Endothelial cell of umbilical vein (primary cell): ENCODE results near the gene CAPN12. TPM values are rescaled to one million over a fixed set of nuclear protein-coding genes. Genes with fewer than 3 reads are reported as not detected.

ENCODE experiments used
- BruUV-seq: library from RNA; stranded (reverse); fragments of 400-500 nt; replicated peaks from 2 replicates; lab custom pipeline; 2021; lab: Mats Ljungman, UMichigan
- CTCF ChIA-PET: fragments of 300-600, 350-600 bp; sonication (Branson Sonifier 250); formaldehyde crosslinking; loops from one replicate; lab custom pipeline; 2021; ENCODE audit warnings: antibody characterized with exemption, inconsistent platforms; lab: Charles Lee
- POLR2A ChIA-PET: fragments of 300-600, 350-600 bp; sonication (Branson Sonifier 250); formaldehyde crosslinking; loops from one replicate; lab custom pipeline; 2021; ENCODE audit warnings: antibody characterized with exemption, inconsistent platforms; lab: Charles Lee
- DNase-seq: peaks from one replicate; pipeline ENCODE4 v3.0.0-alpha.2; 2011; ENCODE audit warnings: low read depth, low spot score
- FAIRE-seq: peaks from 2 replicates; lab custom pipeline; 2011; peaks lifted over from hg19 to GRCh38; lab: Jason Lieb, UNC
- H2AFZ ChIP-seq: 2 replicates; pipeline ENCODE4 v1.6.0; 2012; ENCODE audit warnings: low read depth, low read length, control low read depth, inconsistent platforms
- H3K27ac ChIP-seq: 2 replicates; pipeline ENCODE4 v1.5.1; 2011; ENCODE audit warnings: low read depth, mild to moderate bottlenecking, control low read depth, low read length, moderate library complexity; ENCODE audit not compliant: insufficient read depth
- H3K27me3 ChIP-seq, 2 experiments: 2 replicates each; pipeline versions ENCODE4 v1.6.0 to v1.6.1; 2011; ENCODE audit warnings: low read length in 2 of 2, mixed read lengths in 1 of 2; ENCODE audit not compliant: control insufficient read depth in 2 of 2, insufficient read depth in 2 of 2
- H3K36me3 ChIP-seq, 2 experiments: 2 replicates in 1 of 2; 3 replicates in 1 of 2; pipeline ENCODE4 v1.5.1; 2011; ENCODE audit warnings: low read length in 2 of 2, mild to moderate bottlenecking in 1 of 2, moderate library complexity in 1 of 2; ENCODE audit not compliant: control insufficient read depth in 2 of 2, insufficient read depth in 2 of 2; ENCODE audit errors: extremely low read depth in 1 of 2
- H3K4me1 ChIP-seq: 3 replicates; pipeline ENCODE4 v1.5.1; 2011; ENCODE audit warnings: mild to moderate bottlenecking, low read length; ENCODE audit not compliant: control insufficient read depth, insufficient read depth; ENCODE audit errors: extremely low read depth
- H3K4me2 ChIP-seq: 2 replicates; pipeline ENCODE4 v1.6.1; 2011; ENCODE audit warnings: low read length, control low read depth, mixed read lengths; ENCODE audit not compliant: insufficient read depth
- H3K4me3 ChIP-seq, 3 experiments: fragments of 200-600 bp in 1 of 3; sonication (generic), shearing (Covaris generic) in 1 of 3; replicated peaks in 1 of 3; 2 replicates each; pipeline ENCODE4 v1.5.1; 2011 to 2016; ENCODE audit warnings: control low read depth in 3 of 3, low read length in 3 of 3, mild to moderate bottlenecking in 2 of 3, inconsistent platforms in 1 of 3, low read depth in 1 of 3, moderate library complexity in 1 of 3; ENCODE audit not compliant: insufficient read depth in 1 of 3
- H3K79me2 ChIP-seq: 2 replicates; pipeline ENCODE4 v1.6.0; 2012; ENCODE audit warnings: low read length, inconsistent platforms; ENCODE audit not compliant: control insufficient read depth, insufficient read depth
- H3K9ac ChIP-seq: replicated peaks from 2 replicates; pipeline ENCODE3; 2011; ENCODE audit warnings: low read length, control low read depth; ENCODE audit not compliant: insufficient read depth; ENCODE audit errors: extremely low read depth
- H3K9me1 ChIP-seq: replicated peaks from 3 replicates; pipeline ENCODE4 v1.6.0; 2011; ENCODE audit warnings: mild to moderate bottlenecking, low read length; ENCODE audit not compliant: control insufficient read depth, insufficient read depth; ENCODE audit errors: extremely low read depth
- H3K9me3 ChIP-seq: replicated peaks from 2 replicates; pipeline ENCODE4 v1.5.1; 2012; ENCODE audit warnings: low read length, inconsistent platforms; ENCODE audit not compliant: control insufficient read depth, insufficient read depth
- H4K20me1 ChIP-seq: replicated peaks from 2 replicates; pipeline ENCODE3; 2011; ENCODE audit warnings: mild to moderate bottlenecking, low read length; ENCODE audit not compliant: control insufficient read depth, insufficient read depth; ENCODE audit errors: extremely low read depth
- EZH2 ChIP-seq: IDR thresholded peaks from 2 replicates; pipeline ENCODE4 v1.6.1; 2012; ENCODE audit warnings: borderline replicate concordance, low read depth, mild to moderate bottlenecking, moderate library complexity, low read length, inconsistent platforms; ENCODE audit not compliant: severe bottlenecking
- FOS ChIP-seq: IDR thresholded peaks from 2 replicates; pipeline ENCODE4 v1.6.1; 2011; ENCODE audit warnings: mild to moderate bottlenecking, low read length, moderate library complexity, borderline replicate concordance; ENCODE audit not compliant: insufficient read depth
- GATA2 ChIP-seq: IDR thresholded peaks from 2 replicates; pipeline ENCODE4 v1.7.0; 2011; ENCODE audit warnings: low read depth, mild to moderate bottlenecking, moderate library complexity, mixed read lengths, low read length; ENCODE audit not compliant: insufficient read length, insufficient read depth
- JUN ChIP-seq: IDR thresholded peaks from 2 replicates; pipeline ENCODE4 v1.6.1; 2011; ENCODE audit warnings: borderline replicate concordance, low read depth; ENCODE audit not compliant: insufficient read length, insufficient read depth
- MYC ChIP-seq: IDR thresholded peaks from one replicate; pipeline ENCODE4 v1.6.1; 2011; ENCODE audit warnings: mild to moderate bottlenecking, low read depth, low read length
- POLR2A ChIP-seq: IDR thresholded peaks from 2 replicates; pipeline ENCODE4 v1.6.1; 2012; ENCODE audit warnings: low read depth, mild to moderate bottlenecking, control low read depth, low read length
- POLR2AphosphoS5 ChIP-seq: IDR thresholded peaks from 2 replicates; pipeline ENCODE4 v1.6.1; 2012; ENCODE audit warnings: low read depth, mild to moderate bottlenecking, control low read depth, low read length, moderate library complexity; ENCODE audit not compliant: insufficient read depth
- dilution Hi-C: fragments of 300-500 bp; cut with MboI; formaldehyde crosslinking; loops from one replicate; pipeline ENCODE4 v1.15.0; 2019; ENCODE audit warnings: low sequenced_read_pairs; ENCODE audit not compliant: extremely low pct_ligation_motif_present
- intact Hi-C: fragments of 100-400 bp; cut with micrococcal nuclease; formaldehyde crosslinking; loops from one replicate; pipeline ENCODE4 v1.10.0; 2022
- polyA plus RNA-seq, 4 experiments: library from polyadenylated mRNA; depleted of rRNA in 3 of 4; stranded (reverse) in 3 of 4; unstranded in 1 of 4; fragments of >200 nt; gene quantifications; 2 replicates each; pipeline versions ENCODE4 v1.2.1 to v1.2.3, GENCODE V29; 2011 to 2012; ENCODE audit warnings: missing spikeins in 1 of 4
- total RNA-seq: library from RNA; stranded (reverse); gene quantifications from 2 replicates; pipeline ENCODE4 v1.2.3, GENCODE V29; 2021
- TF ChIP-seq, protein P1 (sequence below): IDR thresholded peaks from 2 replicates; pipeline ENCODE4 v1.6.1; 2011; ENCODE audit not compliant: insufficient read depth, insufficient read length
- TF ChIP-seq, protein P2 (sequence below), 2 donors: IDR thresholded peaks; 1 replicate in 1 of 2; 2 replicates in 1 of 2; pipeline ENCODE4 v1.5.1; 2011; ENCODE audit warnings: low read length in 2 of 2, mild to moderate bottlenecking in 2 of 2, moderate library complexity in 2 of 2, control low read depth in 1 of 2, inconsistent platforms in 1 of 2, low read depth in 1 of 2; ENCODE audit not compliant: insufficient read depth in 1 of 2; ENCODE audit errors: extremely low read depth in 1 of 2

CAPN12 gene
- total and polyA plus RNA-seq, 2 donors (not counting 3 experiments of a cell fraction or from before 2014, with no cell fraction given): 0.35 TPM; not detected in 1

DNA sequence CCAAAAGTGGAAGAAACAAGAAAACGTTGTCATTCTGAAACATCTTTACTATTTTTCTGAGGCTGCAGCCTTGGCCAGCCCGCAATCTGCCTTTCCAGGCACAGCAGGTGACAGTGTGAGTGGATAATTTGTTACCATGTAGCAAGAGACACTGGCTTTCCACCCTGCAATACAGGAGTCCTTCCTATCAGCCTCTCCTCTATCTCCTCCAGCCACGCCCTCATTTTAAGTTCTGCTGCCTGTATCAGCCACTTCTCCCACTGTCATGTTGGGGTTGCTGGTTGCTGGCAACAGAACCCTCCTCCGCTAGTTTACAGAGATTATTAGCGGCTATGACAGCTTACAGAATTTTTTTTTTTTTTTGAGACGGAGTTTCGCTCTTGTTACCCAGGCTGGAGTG lies 36.8 kb upstream of the CAPN12 start:
- Histone ChIP-seq H4K20me1 (no peaks in the 10 kb centered on the region), H2AFZ (no peak overlapping the region), H3K9me3 (no peaks in the 10 kb centered on the region), H3K4me3 (no peak overlapping the region), H3K79me2 (no peaks in the 10 kb centered on the region), H3K4me1 (peaks cover 2% of the 10 kb centered on the region), H3K9me1 (no peaks in the 10 kb centered on the region), H3K4me2 (no peak overlapping the region), H3K9ac (no peak overlapping the region), H3K27ac (no peak overlapping the region), H3K27me3 (peaks cover 0 to 5% of the 10 kb centered on the region in 2 experiments), H3K36me3 (no peaks in the 10 kb centered on the region)
- TF ChIP-seq FOS (no peak), EZH2 (no peak), POLR2AphosphoS5 (no peak), GATA2 (no peak), JUN (no peak), POLR2A (no peak), MYC (no peak)
- TF ChIP-seq, protein P1, sequence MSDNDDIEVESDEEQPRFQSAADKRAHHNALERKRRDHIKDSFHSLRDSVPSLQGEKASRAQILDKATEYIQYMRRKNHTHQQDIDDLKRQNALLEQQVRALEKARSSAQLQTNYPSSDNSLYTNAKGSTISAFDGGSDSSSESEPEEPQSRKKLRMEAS: no peak
- TF ChIP-seq, protein P2, sequence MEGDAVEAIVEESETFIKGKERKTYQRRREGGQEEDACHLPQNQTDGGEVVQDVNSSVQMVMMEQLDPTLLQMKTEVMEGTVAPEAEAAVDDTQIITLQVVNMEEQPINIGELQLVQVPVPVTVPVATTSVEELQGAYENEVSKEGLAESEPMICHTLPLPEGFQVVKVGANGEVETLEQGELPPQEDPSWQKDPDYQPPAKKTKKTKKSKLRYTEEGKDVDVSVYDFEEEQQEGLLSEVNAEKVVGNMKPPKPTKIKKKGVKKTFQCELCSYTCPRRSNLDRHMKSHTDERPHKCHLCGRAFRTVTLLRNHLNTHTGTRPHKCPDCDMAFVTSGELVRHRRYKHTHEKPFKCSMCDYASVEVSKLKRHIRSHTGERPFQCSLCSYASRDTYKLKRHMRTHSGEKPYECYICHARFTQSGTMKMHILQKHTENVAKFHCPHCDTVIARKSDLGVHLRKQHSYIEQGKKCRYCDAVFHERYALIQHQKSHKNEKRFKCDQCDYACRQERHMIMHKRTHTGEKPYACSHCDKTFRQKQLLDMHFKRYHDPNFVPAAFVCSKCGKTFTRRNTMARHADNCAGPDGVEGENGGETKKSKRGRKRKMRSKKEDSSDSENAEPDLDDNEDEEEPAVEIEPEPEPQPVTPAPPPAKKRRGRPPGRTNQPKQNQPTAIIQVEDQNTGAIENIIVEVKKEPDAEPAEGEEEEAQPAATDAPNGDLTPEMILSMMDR (IDR thresholded peaks at IDR 0.05; ENCODE audit: extremely low read depth in 1 of 2, insufficient read depth in 1 of 2, low read depth in 1 of 2, low read length in 2 of 2): no peak
- intact Hi-C loops: no loop called here
- BruUV-seq: no TSS peak
- POLR2A ChIA-PET: no interaction called here
- dilution Hi-C loops: no loop called here
- FAIRE-seq (no peak), DNase-seq (no peak)
- CTCF ChIA-PET: no interaction called here
